Esophagus squamous epithelium (tissue), 5 donors: ENCODE results near the gene FAM120AOS. TPM values are rescaled to one million over a fixed set of nuclear protein-coding genes. Genes with fewer than 3 reads are reported as not detected.

Experiments used
- DNase-seq: peaks from one replicate; lab custom pipeline; 2025; lab: John Stamatoyannopoulos, UW
- H3K27ac ChIP-seq, 4 donors: fragments of 200-600 bp; sonication (generic); one replicate each; pipeline ENCODE4 v1.5.1; 2016 to 2019; ENCODE audit warnings: mild to moderate bottlenecking in 1 of 4
- H3K27me3 ChIP-seq, 4 donors: fragments of 200-600 bp; sonication (generic); 1 replicate in 3 of 4; 2 replicates in 1 of 4; pipeline versions ENCODE4 v1.5.1 to v1.6.0; 2017 to 2021; ENCODE audit warnings: antibody characterized with exemption in 1 of 4
- H3K36me3 ChIP-seq, 3 donors: fragments of 200-600 bp; sonication (generic); one replicate each; pipeline ENCODE4 v1.5.1; 2016 to 2019
- H3K4me1 ChIP-seq, 3 donors: fragments of 200-600 bp; sonication (generic); one replicate each; pipeline ENCODE4 v1.5.1; 2017 to 2019
- H3K4me3 ChIP-seq, 4 donors: fragments of 200-600 bp; sonication (generic); 1 replicate in 3 of 4; 2 replicates in 1 of 4; pipeline ENCODE4 v1.5.1; 2016 to 2019; ENCODE audit warnings: mild to moderate bottlenecking in 2 of 4, moderate library complexity in 1 of 4
- H3K9me3 ChIP-seq, 3 donors: fragments of 200-600 bp; sonication (generic); one replicate each; pipeline ENCODE4 v1.5.1; 2016 to 2019
- CTCF ChIP-seq, 6 experiments: fragments of 450-650 bp in 4 of 6; fragments of 200-600 bp in 2 of 6; sonication (generic) in 2 of 6; IDR thresholded peaks; one replicate each; pipeline ENCODE4 v1.5.1; 2016 to 2019; ENCODE audit warnings: antibody characterized with exemption in 6 of 6, mild to moderate bottlenecking in 4 of 6, moderate library complexity in 4 of 6
- POLR2A ChIP-seq, 4 donors: fragments of 450-650 bp; IDR thresholded peaks; one replicate each; pipeline ENCODE4 v1.6.1; 2017; ENCODE audit warnings: antibody characterized with exemption in 4 of 4, mild to moderate bottlenecking in 4 of 4, moderate library complexity in 3 of 4
- WGBS, 2 donors: methylation state at CpG; one replicate each; pipeline ENCODE4 v1.1.5; 2018; 5-methylcytosine and 5-hydroxymethylcytosine counted together
- intact Hi-C: fragments of 100-400 bp; cut with DNase I; formaldehyde crosslinking; loops from one replicate; pipeline ENCODE4 v1.15.0; 2022
- total RNA-seq, 4 donors: library from RNA; depleted of rRNA; stranded (reverse); fragments of >200 nt; gene quantifications; one replicate each; pipeline ENCODE4 v1.1.0, GENCODE V29; 2016
- donor health status: DM: yes; HTN: yes; CAD: no.

FAM120AOS gene
- total RNA-seq, 4 donors from 2014 or later, result 18.0 to 33.6 (median 24.4) TPM

- TF ChIP-seq CTCF (IDR thresholded peaks at IDR 0.05) (no peak), POLR2A (IDR thresholded peaks at IDR 0.05) (no peak)
- Histone ChIP-seq H3K4me1 (peaks cover 32 to 96% (median 41%) of the 10 kb centered on the region in 3 donors), H3K27me3 (no peaks in the 10 kb centered on the region), H3K27ac (no peak overlapping the region), H3K4me3 (no peak overlapping the region), H3K9me3 (no peaks in the 10 kb centered on the region), H3K36me3 (peaks cover 0 to under 1% (median 0%) of the 10 kb centered on the region in 3 donors)
- WGBS, 2 donors, result 84 to 100% methylated on average over 5 to 6 of the region's 6 CpGs
- DNase-seq, result no peak
- intact Hi-C loops, result no loop called here
Measured at GRCh38 chr9:93465855-93466254, 12.5 kb upstream of the FAM120AOS start.

- TF ChIP-seq CTCF (IDR thresholded peaks at IDR 0.05) (no peak), POLR2A (IDR thresholded peaks at IDR 0.05) (no peak)
- whole genome bisulfite sequencing, 2 donors, result 64 to 74% methylated on average over 2 of the region's 2 CpGs
- H3K27me3 ChIP-seq, result no peaks in the 10 kb centered on the region
- DNase-seq, result no peak
- H3K4me1 ChIP-seq, result peaks cover 32 to 96% (median 41%) of the 10 kb centered on the region in 3 donors
- H3K36me3 ChIP-seq, result no peaks in the 10 kb centered on the region
- H3K27ac ChIP-seq, result peak overlapping the region in 2 of 4 donors; percentile 4 to 25
- no peak overlapping the region for H3K4me3 ChIP-seq
- intact Hi-C loops, result no loop called here
- no peaks in the 10 kb centered on the region for H3K9me3 ChIP-seq
Measured at GRCh38 chr9:93464876-93465275, 11.5 kb upstream of the FAM120AOS start.

- DNase-seq, result no peak
- H3K4me3 ChIP-seq, result no peak overlapping the region
- peaks cover 32 to 96% (median 42%) of the 10 kb centered on the region in 3 donors for H3K4me1 ChIP-seq
- intact Hi-C loops, result no loop called here
- no peaks in the 10 kb centered on the region for H3K27me3 ChIP-seq
- WGBS, 2 donors, result 66 to 74% methylated on average over 3 of the region's 3 CpGs
- peak overlapping the region in 2 of 4 donors; percentile 4 to 25 for H3K27ac ChIP-seq
- no peaks in the 10 kb centered on the region for H3K36me3 ChIP-seq
- TF ChIP-seq CTCF (IDR thresholded peaks at IDR 0.05) (no peak), POLR2A (IDR thresholded peaks at IDR 0.05) (no peak)
- H3K9me3 ChIP-seq, result no peaks in the 10 kb centered on the region
Measured at GRCh38 chr9:93464395-93464794, 11.0 kb upstream of the FAM120AOS start.

- TF ChIP-seq CTCF (IDR thresholded peaks at IDR 0.05) (no peak), POLR2A (IDR thresholded peaks at IDR 0.05) (no peak)
- Histone ChIP-seq H3K4me3 (no peak overlapping the region), H3K36me3 (no peaks in the 10 kb centered on the region), H3K4me1 (peaks cover 27 to 96% (median 44%) of the 10 kb centered on the region in 3 donors), H3K9me3 (no peaks in the 10 kb centered on the region), H3K27me3 (no peaks in the 10 kb centered on the region), H3K27ac (peak overlapping the region in 1 of 4 donors; percentile 4)
- no peak for DNase-seq
- intact Hi-C loops, result no loop called here
- WGBS, 2 donors, result 78 to 87% methylated on average over 4 of the region's 4 CpGs
Measured at GRCh38 chr9:93463638-93464248, 10.4 kb upstream of the FAM120AOS start.

GRCh38 chr9:93461821-93462220, 8.4 kb upstream of the FAM120AOS start:
- no peaks in the 10 kb centered on the region for H3K27me3 ChIP-seq
- DNase-seq, result no peak
- H3K27ac ChIP-seq, result no peak overlapping the region
- no peak overlapping the region for H3K4me3 ChIP-seq
- H3K4me1 ChIP-seq, result peaks cover 9 to 91% (median 35%) of the 10 kb centered on the region in 3 donors
- no peak for TF ChIP-seq POLR2A (IDR thresholded peaks at IDR 0.05)
- no peak for TF ChIP-seq CTCF (IDR thresholded peaks at IDR 0.05)
- no peaks in the 10 kb centered on the region for H3K36me3 ChIP-seq
- H3K9me3 ChIP-seq, result no peaks in the 10 kb centered on the region
- 74 to 80% methylated on average over 2 of the region's 2 CpGs for whole genome bisulfite sequencing, 2 donors
- intact Hi-C loops, result no loop called here
